Cerebellar cortex (tissue), 1 donor: Measurements from ENCODE around the gene VPS11.
"Not testable (repeated sequence)": the region's sequence is repeated elsewhere in the genome, so short reads cannot be mapped to it uniquely, and the experiment has no call there.

Experiments
- DNase-seq: peaks from one replicate; pipeline ENCODE4 v3.0.0-alpha.2; 2015; ENCODE audit warnings: low spot score

Gene VPS11

DNA sequence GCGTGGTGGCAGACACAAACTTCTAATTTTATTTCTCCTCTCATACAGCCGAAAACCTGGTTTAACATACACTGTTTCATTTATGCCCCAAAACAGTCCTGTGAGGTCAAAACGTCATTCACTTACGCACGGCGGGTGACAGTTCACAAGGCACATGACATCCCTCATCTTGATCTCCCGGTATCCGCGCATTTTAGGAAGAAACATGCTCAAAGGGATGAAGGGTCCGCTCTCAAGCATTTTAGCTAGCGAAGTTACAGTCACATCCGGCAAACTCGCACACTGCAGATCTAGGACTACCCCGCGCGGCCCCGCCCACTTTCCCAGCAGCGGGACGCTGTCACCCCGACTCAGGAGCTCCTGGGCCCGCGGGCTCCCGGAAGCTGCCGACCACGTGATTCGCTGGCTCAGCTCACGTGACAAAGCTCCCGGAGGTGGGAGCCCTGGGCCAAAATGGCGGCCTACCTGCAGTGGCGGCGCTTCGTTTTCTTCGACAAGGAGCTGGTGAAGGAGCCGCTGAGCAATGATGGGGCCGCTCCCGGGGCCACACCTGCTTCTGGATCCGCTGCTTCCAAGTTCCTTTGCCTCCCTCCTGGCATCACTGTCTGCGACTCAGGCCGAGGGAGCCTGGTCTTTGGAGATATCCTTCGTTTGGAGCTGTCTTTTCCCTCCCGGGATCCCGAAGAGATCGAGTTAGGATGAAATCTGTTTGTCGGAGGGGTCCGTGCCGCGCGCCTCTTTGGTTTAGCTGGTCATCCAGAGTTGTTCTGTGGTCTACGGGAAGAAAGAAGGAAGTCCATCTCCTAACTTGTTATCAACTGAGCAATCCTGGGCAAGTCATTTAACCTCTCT lies at the start of gene VPS11:
Gene VPS11 (plus strand): TSS at position 448 of the 852 bp plus-strand sequence. CDS start 6 bp downstream, at position 454.
- DNase-seq = peak; percentile 96

DNA sequence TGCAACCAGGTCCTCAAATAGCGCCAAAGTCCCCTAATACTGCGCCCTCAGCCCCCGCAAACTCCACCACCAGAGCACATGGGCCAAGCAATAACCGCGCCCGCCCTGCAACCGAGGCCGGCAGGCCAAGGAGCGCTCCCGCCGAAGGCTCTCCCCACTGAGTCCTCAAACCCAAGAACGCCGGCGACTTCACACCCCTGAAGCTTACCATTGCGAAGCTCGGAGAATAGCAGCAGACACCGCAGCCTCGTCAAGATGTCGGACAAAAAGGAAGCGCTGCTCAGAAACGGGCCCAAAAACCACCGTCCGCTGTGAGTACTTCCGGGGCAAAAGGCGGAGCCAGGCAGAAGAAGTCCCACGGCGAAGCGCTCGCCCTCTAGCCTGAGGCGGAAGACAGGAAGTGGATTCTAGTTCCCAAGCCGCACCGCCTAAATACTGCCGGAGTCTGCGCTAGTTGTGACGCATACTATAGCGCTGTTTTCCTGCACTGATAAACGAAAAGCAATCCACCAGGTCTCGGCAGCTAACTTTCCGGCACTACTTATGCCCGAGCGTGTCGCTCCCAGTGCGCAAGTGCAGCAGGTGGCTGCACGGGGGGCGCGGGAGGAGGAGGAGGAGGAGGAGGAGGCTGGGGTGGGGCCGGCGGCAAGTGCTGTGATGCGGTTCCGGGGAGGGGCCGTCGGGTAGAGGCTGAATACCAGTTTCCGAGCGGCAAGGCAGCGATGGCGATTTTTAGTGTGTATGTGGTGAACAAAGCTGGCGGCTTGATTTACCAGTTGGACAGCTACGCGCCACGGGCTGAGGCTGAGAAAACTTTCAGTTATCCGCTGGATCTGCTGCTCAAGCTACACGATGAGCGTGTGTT lies 49.3 kb upstream of the VPS11 start, which contains the start of the genes RPS25 and TRAPPC4:
Gene RPS25 (minus strand): TSS at position 270 of the 865 bp plus-strand sequence. CDS start 59 bp downstream, at position 211.
Gene TRAPPC4 (plus strand): TSS at position 693 of the 865 bp plus-strand sequence. CDS start 30 bp downstream, at position 723.
- DNase-seq = peak; percentile 99

DNA sequence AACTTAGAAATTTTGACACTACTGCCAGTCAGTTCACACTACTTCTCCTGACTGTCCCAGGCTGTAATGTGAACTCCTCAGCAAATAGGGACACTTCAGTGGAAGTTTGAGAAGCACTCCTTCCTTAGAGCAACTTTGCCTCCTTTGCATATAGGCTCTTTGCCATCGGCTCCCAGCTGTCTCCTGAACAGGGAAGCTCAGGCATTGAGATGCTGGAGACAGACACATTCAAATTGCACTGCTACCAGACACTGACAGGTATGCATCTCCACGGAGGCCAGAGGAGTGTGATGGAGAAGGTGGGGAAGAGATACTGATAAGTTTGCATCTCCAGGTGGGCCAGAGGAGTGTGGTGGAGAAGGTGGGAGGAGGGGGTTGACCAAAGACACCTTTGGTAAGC lies 47.6 kb upstream of the VPS11 start:
- no peak for DNase-seq

DNA sequence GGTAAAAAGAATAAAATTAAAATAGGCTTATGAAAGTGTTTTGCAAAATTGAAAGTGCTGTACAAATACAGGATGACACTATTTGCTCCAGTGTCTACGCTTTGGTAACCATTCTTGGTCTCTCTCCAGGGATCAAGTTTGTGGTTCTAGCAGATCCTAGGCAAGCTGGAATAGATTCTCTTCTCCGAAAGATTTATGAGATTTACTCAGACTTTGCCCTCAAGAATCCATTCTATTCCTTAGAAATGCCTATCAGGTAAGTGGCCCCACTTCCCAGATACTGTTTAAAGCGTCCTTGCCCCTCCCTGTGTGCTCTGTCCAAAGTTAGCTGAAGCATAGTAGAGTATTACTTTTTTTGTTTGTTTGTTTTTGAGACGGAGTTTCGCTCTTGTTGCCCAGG lies 46.0 kb upstream of the VPS11 start:
- DNase-seq = no peak

DNA sequence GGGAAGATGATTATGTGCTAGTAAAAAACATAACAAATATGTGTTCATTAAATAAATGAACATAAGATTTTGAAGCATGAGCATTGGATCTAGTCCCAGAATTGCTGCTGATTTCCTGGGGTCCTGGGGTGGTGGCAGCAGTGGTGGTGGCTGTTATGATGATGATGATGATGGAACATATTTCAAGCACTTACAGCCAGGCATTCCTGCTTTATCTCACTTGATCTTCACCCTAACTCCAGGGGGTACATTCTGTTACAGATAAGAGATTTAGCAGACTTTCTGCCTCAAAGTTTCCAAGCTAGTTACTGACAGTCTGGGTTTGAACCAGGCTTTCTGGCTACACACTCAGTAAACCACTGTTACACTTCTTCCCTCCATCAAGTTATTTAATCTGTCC lies 43.9 kb upstream of the VPS11 start:
- no peak for DNase-seq

DNA sequence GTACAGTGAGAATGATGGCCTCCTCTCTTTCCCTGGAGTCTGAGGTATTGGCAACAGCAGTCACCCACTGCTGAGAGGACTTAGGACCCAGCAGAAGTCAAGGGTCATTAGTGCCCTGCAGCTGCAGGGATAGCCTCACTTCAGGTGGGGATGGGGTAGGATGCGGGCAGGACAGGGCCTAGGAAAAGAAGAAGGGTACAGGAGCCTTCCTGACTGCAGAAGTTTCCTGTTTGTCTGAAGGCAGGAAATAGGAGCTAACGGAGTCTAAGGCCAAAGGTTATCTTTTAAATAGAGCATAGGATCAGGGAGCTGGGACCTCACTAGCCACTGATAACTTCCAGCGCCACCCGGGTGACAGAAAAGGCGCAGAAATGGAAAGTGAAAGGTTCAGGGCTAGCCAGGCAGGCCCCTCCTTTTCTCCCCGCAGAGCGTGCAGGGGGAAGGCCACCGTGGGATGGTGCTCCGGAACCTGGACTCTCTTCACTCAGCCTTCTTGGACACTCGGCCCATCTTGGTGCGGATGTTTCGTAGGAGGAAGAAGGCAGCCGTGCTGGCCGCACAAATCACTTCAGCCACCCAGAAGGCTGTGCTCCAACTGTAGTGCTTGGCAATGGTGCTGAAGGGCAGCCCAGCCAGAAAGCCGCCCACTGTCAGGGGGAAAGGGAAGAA lies 43.1 kb upstream of the VPS11 start:
- no peak for DNase-seq

DNA sequence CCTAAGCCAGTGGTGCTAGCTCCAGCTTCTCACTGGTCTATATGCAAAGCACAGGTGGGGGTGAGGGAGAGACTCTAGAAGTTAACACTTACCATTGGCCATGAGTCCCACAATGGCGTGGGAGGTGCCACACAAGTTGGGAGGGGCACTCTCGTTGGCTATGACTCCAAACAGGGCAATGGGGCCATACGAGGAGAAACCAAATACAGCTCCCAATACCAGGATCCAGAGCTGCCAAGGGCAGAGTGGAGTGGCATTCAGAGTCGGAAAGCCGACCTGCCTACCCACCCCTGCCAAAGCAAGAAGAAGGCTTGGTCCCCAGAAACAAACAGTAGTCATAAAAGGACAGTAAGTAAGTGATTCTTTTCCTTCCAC lies 42.5 kb upstream of the VPS11 start:
- DNase-seq = no peak

DNA sequence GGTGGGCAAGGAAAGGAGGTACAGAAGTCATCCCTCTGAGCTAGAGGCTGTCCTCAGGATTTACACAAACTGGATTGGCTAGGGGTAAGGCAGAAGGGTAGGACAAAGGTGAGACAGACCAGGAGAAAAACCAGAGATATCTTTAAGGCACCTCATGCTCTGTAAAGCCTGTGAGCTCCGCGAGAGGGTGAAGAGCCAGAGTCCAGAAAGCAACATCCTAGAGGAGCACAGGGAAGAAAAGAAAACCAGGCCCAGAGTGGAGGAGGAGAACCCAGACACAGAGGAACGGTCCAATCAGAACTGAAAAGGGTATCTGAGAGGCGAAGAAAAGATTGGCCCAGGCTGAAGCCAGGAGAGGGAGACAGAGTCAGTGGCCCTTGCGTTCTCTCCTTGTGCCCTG lies 42.1 kb upstream of the VPS11 start:
- no peak for DNase-seq

DNA sequence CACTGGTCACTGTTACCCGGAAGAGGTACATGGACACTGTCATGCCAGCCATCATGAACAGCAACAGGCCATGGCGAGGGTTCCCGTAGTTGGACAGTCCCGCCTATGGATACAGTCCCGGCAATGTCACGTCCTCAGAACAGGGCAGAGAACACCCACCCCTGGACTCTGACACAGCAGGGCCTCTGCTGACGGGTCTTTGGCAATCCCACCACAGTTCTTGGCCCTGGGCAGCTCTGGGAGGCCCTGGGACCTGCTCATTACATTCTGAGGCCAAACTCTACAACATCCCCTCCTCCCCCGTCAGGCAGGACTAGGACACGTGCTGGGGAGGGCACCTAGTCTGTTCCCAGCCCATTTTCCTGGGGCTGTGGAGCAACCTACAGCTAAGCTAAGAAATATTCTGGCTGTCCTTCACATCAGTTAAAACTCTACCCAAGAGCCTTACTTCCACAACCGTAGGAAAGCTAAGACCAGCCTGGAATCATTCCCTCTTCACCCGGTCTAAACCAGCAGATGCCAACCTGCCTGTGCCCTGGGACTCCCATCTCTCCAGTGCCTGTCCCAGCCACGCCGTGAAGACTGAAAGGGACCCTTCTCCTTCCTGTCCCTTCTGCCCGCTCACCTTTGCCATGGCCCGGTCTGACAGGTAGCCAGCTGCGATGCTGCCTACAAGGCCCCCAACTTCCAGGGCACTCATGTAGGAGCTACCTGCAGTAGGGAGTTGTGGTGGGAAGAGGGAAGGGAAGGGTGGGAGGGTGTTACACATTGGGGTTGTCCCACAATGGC lies 41.4 kb upstream of the VPS11 start:
- DNase-seq = no peak

DNA sequence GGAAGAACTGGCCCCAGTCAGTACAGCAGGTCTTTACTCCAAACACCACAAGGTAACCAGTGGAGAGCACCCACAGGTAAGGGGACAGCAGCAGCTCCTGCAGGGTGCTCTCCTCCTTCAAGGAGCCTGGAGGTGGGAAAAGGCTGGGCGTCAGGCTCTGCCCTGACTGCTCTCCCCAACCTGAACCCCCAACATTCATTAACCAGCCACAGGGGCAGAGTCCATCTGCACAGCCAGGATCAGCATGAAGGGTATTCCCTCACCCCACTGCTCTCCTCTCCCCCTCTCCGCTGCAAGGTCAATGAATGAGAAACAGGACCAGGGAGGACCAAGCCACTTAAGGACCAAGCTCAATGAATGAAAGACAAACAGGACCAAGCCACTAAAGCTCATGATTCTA lies 40.6 kb upstream of the VPS11 start:
- no peak for DNase-seq

DNA sequence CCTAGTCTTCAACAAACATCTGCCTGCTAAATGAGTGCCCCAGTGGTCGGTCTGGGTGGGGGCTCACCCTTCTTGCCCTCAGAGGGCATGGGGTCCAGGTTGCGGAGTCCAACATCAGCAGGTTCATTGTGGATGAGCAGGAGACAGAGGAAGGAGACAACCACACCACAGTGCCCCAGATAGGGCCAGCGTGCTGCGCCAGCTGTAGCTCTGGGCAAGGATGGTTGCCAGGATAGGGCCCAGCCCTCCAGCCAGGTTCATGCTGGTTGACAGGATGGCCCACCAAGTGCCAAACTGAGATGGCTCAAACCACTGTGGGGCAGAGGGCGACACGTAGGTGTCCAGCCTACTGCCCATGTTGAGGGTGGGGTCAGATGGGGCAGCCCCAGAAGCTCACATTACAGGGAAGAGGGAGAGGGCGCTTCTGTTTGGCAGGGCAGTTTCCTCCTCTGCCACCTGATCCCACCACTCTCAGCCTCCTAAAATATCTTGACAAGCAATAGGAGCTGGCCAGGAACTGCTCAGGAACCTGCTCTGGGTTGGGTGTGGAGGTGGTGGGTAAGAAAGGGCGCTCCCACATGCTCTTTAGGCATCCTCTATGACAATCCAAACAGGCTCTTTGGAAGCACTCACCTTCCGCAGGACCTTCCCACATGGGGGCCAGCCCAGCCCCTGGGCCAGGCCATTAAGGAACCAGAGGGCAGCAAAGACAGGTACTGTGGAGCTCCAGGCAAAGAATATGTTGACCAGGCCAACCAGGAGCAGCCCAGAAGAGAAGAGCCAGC lies 39.9 kb upstream of the VPS11 start:
- no peak for DNase-seq

DNA sequence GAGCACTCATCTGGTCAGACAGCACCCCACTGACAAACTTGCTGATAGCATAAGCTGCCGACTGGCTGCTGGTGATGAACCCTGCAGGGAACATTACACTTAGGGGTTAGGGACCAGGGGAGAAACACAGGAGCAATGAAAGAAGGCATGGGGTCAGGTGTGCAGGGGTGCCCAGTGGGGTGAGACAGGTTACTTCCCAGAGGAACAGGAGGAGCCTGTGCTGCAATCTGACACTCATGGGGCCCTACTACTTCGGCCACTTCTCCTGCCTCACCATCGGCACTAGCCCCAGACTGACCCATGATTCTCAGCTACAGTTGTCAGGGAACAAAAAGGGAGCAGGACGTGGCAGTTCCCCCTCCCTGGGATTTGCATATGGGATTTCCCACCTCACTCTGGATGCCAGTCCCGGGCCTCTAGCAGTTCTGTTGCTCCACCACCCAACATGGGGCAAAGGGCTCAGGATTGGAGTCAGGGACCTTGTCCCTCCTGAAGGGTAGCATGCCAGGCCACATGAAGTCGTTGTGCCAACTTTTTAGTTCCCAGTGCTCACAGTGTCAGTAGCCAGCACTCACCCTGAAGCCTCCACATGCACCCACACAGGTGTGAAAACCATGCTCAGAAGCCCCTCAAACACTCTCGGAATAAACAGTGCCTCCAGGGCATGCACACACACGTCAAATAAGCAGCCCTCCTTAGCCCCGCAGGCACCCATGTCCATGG lies 39.1 kb upstream of the VPS11 start:
- no peak for DNase-seq

DNA sequence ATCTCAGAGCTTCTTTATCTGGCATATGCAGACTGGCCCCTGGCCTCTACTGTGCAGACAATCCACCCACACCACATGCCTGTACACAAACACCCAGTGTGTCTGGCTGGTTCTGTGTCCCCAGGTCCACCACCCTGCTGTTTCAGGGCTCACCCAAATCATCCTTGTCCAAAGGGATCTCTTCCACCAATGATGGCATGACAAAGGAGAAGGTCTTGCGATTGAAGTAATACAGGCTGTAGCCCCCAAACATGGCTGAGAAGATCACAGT lies 38.6 kb upstream of the VPS11 start:
- DNase-seq = no peak

DNA sequence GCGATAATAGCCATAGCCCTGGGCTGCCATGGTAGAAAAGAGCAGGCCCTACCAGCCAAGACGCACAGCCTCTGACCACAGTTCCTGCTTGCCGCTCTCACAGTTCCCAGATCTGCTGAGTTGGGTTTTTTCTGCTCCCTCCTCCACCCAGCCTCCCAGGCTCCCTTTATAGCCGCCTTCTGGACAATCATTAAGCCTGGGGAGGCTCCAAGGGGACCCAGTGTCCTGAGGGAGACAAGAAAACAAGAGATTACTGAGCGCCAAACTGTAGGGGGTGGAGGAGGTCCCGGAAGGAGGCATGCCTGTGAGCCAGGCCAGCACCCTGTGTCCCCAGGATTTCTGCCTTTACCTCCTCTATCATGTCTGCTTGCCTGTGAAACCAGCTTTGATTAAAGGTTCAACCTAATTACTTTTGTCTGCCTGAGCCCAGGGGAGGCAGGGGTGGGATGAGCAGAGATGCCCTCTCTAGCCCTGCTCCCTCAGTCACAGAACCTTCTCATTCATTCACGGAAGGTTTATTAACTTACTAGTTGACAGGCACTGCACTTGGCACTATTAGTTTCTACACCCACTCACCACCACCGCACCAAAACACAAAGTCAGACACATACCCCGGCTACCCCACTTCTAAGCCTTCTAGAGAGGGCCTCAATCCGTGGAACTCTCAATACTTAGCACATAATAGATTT lies 38.1 kb upstream of the VPS11 start:
- DNase-seq = peak; percentile 38

DNA sequence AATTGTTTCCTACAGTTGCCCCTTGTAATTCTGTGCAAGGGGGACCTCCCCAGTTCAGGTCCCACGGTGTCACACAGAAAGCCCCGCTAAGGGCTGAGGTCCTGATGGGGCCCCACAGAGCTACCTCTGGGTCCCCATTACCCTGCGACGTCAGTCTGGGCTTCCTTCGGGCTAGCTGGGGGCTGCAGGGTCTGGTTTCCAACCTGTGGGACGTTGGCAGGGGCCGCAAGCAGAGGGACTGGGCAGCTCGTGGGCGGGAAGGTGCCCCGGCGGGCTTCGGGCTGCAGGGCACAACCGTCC lies 37.6 kb upstream of the VPS11 start:
- no peak for DNase-seq

DNA sequence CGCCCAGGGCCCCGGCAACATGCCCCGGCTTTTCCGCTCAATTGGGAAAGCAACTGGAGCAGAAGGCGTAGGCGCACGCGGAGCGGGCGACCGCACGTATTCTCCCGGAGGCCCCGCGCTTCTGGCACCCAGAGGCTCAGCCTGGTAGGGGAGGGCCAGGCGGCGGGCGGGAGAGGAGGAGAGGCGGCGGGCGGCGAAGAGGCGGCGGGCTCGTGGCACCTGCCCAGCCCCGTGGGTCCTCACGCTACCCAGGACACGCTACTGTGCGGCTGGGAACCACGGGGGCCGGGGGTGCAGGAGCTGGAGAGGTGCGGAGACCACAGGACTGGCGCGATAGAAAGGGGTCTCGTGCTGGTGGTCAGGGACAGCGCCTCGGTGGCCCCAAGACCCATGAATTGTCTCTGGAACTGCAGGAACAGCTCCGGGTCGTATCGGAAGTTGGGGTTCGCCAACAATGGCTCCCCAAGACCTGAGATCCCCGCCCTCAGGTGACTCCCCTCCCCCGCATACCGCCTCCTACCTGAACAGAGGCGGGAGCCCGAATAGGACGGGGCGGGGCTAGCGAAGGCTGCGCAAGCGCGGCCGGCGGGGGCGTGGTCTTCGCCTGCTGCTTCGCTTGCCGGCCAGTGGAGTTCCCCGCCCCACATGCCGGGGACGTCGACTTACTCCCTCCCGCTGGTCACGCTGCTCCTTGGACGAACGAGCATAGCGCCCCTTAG lies 37.1 kb upstream of the VPS11 start, which contains the start of gene SLC37A4:
Gene SLC37A4 (minus strand): TSS at position 549 of the 719 bp plus-strand sequence.
- DNase-seq = peak; percentile 98

DNA sequence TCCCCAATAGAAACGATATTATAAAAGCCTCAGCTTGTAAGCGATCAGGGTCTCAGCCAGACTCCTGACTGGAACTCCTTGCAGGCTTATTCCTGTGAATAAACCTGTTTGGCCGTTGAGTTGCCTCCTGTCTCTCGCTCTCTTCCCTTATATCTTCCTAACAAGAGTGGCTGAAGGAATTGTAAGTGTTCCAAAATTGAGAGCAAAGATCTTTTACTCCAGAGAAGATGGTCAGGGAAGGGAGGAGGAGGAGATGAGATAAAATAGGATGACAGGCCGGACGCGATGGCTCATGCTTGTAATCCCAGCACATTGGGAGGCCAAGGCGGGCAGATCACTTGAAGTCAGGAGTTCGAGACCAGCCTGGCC lies 35.7 kb upstream of the VPS11 start:
- no peak for DNase-seq

DNA sequence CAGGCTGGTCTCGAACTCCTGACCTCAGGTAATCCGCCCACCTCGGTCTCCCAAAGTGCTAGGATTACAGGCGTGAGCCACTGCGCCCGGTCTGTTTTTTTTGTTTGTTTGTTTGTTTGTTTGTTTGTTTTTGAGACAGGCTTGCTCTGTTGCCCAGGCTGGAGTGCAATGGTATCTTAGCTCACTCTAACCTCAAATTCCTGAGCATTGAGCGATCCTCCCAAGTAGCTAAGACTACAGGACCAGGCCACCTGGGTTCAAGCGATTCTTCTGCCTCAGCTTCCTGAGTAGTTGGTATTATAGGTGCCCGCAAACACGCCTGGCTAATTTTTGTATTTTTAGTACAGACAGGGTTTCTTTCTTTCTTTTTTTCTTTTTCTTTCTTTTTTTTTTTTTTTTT lies 34.2 kb upstream of the VPS11 start:
- not testable (repeated sequence) for DNase-seq

DNA sequence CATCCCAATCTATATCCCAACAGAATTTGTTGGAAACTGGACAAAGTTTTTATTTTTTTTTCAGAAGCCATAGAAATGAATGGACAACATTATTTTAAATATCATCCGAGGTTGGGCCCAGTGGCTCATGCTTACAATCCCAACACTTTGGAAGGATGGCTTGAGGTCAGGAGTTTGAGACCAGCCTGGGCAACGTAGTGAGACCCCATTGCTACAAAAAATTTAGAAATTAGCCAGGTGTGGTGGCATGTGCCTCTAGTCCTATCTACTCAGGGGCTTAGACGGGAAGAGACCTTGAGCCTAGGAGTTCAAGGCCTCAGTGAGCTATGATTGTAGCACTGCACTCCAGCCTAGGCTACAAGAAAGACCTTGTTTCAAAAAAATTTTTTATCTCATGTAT lies 32.8 kb upstream of the VPS11 start:
- no peak for DNase-seq
